GM12878 (cell line): ENCODE measurements around the gene LIN37. TPM values are rescaled to one million over a fixed set of nuclear protein-coding genes. Genes with fewer than 3 reads are reported as not detected.

Experiments used
- ASH2L ChIP-seq: fragments of 300-600, 200-600 bp; sonication (generic); IDR thresholded peaks from 2 replicates; pipeline ENCODE4 v1.6.1; 2017; ENCODE audit warnings: low read depth, mild to moderate bottlenecking, borderline replicate concordance
- BCL3 ChIP-seq: IDR thresholded peaks from 2 replicates; pipeline ENCODE4 v1.6.1; 2011; ENCODE audit warnings: borderline replicate concordance, low read depth, mild to moderate bottlenecking, moderate library complexity, low read length; ENCODE audit not compliant: insufficient read depth, poor library complexity, severe bottlenecking
- CHD1 ChIP-seq: IDR thresholded peaks from 2 replicates; pipeline ENCODE4 v1.6.1; 2012; ENCODE audit warnings: low read depth, low read length, improper control_type of control experiment
- EP300 ChIP-seq, 2 experiments: fragments of 150-350 bp in 1 of 2; IDR thresholded peaks; 2 replicates each; pipeline ENCODE4 v1.6.1; 2011 to 2012; ENCODE audit warnings: low read depth in 2 of 2, low read length in 2 of 2, borderline replicate concordance in 1 of 2, improper control_type of control experiment in 1 of 2, inconsistent platforms in 1 of 2; ENCODE audit not compliant: control insufficient read depth in 1 of 2
- ETV6 ChIP-seq, 2 experiments: fragments of 450-650 bp in 1 of 2; IDR thresholded peaks in 1 of 2; conservative IDR thresholded peaks in 1 of 2; 2 replicates each; pipeline ENCODE4 v1.6.1; 2014; ENCODE audit warnings: antibody characterized with exemption in 1 of 2, borderline replicate concordance in 1 of 2, low read depth in 1 of 2, mild to moderate bottlenecking in 1 of 2, moderate library complexity in 1 of 2
- HDAC6 ChIP-seq: fragments of 200-600 bp; sonication (generic); IDR thresholded peaks from one replicate; pipeline ENCODE4 v1.8.0; 2017; ENCODE audit warnings: antibody characterized with exemption; ENCODE audit not compliant: unreplicated experiment
- IKZF1 ChIP-seq: fragments of 450-650 bp; conservative IDR thresholded peaks from 2 replicates; pipeline ENCODE4 v1.6.1; 2017; ENCODE audit warnings: antibody characterized with exemption, mild to moderate bottlenecking
- KAT2A ChIP-seq: conservative IDR thresholded peaks from 2 replicates; pipeline ENCODE4 v1.6.1; 2011; ENCODE audit warnings: low read depth, low read length; ENCODE audit not compliant: control insufficient read depth
- KLF5 ChIP-seq: fragments of 450-650 bp; IDR thresholded peaks from 2 replicates; pipeline ENCODE4 v1.6.1; 2014; ENCODE audit warnings: mild to moderate bottlenecking; ENCODE audit not compliant: partially characterized antibody
- MXI1 ChIP-seq: fragments of 150-350 bp; IDR thresholded peaks from 2 replicates; pipeline ENCODE4 v1.6.1; 2011; ENCODE audit warnings: low read depth, mild to moderate bottlenecking, inconsistent platforms, low read length, improper control_type of control experiment
- NR2C2 ChIP-seq: IDR thresholded peaks from 2 replicates; pipeline ENCODE4 v1.6.1; 2011; ENCODE audit warnings: borderline replicate concordance, low read depth; ENCODE audit not compliant: control insufficient read depth, insufficient read length
- REST ChIP-seq: IDR thresholded peaks from 2 replicates; pipeline ENCODE4 v1.6.1; 2012; ENCODE audit warnings: mild to moderate bottlenecking, low read depth, low read length
- RFX5 ChIP-seq: IDR thresholded peaks from 2 replicates; pipeline ENCODE4 v1.6.1; 2011; ENCODE audit warnings: low read depth, low read length, improper control_type of control experiment
- SP1 ChIP-seq: IDR thresholded peaks from one replicate; pipeline ENCODE4 v1.6.1; 2011; ENCODE audit warnings: low read depth, low read length
- SREBF2 ChIP-seq: IDR thresholded peaks from 2 replicates; pipeline ENCODE4 v1.6.1; 2012; ENCODE audit warnings: mild to moderate bottlenecking, low read length
- SRF ChIP-seq, 2 experiments: IDR thresholded peaks; 2 replicates each; pipeline ENCODE4 v1.6.1; 2011; ENCODE audit warnings: low read depth in 2 of 2, low read length in 2 of 2, mild to moderate bottlenecking in 1 of 2, moderate library complexity in 1 of 2
- TCF7 ChIP-seq: IDR thresholded peaks from 2 replicates; pipeline ENCODE4 v1.6.1; 2014; ENCODE audit warnings: antibody characterized with exemption, borderline replicate concordance
- ZBED1 ChIP-seq: IDR thresholded peaks from 2 replicates; pipeline ENCODE4 v1.6.1; 2016; ENCODE audit warnings: borderline replicate concordance
- ZBTB4 ChIP-seq: fragments of 450-650 bp; formaldehyde crosslinking; IDR thresholded peaks from 2 replicates; pipeline ENCODE4 v1.4.0; 2022; ENCODE audit warnings: mild to moderate bottlenecking, moderate library complexity
- ZNF24 ChIP-seq: fragments of 450-650 bp; IDR thresholded peaks from 2 replicates; pipeline ENCODE4 v1.6.1; 2017; ENCODE audit warnings: antibody characterized with exemption, mild to moderate bottlenecking
- ZNF274 ChIP-seq: IDR thresholded peaks from one replicate; pipeline ENCODE4 v1.8.0; 2011; ENCODE audit not compliant: insufficient read length, insufficient read depth
- polyA plus RNA-seq, 11 experiments: library from polyadenylated mRNA; depleted of rRNA in 4 of 11; unstranded in 6 of 11; stranded (reverse) in 5 of 11; fragments of >200 nt; fragmentation: Nextera tagmentation in 4 of 11; fragmentation: Illumina TruSeq in 1 of 11; extraction: Ambion mirVana in 4 of 11; extraction: Trizol in 1 of 11; gene quantifications; 1 replicate in 1 of 11; 2 replicates in 10 of 11; pipeline versions ENCODE4 v1.2.1 to v1.2.3, GENCODE V29; 2011 to 2016; ENCODE audit warnings: inconsistent platforms in 2 of 11, missing spikeins in 2 of 11, low read depth in 1 of 11
- total RNA-seq, 4 experiments: library from RNA; depleted of rRNA in 3 of 4; stranded (reverse); fragments of >200 nt in 3 of 4; fragmentation: Illumina TruSeq in 1 of 4; extraction: Trizol in 1 of 4; gene quantifications; 2 replicates each; pipeline versions ENCODE4 v1.2.1 to v1.2.3, GENCODE V29; 2013 to 2021

LIN37 gene
- total and polyA plus RNA-seq, 10 of the 15 experiments (the other 5 are each of a cell fraction or from before 2014, with no cell fraction given), result 0.69 to 11.9 (median 7.6) TPM

GRCh38 chr19:35757749-35758608 is 9.6 kb downstream of the LIN37 start, which contains the start of gene PROSER3 (continued):
- TF ChIP-seq BCL3 (no peak), EP300 (IDR thresholded peaks at IDR 0.05; ENCODE audit: borderline replicate concordance in 1 of 2, control insufficient read depth in 1 of 2, low read depth in 2 of 2, low read length in 2 of 2) (peak in 1 of 2 experiments; percentile 31; a peak in 1 of 4 replicates), KAT2A (no peak), SREBF2 (peak; percentile 84), RFX5 (no peak), MXI1 (peak; percentile 45), KLF5 (peak; percentile 86), ZNF274 (no peak), SP1 (peak; percentile 100), ASH2L (no peak; the same call in 1 of the 2 replicates), NR2C2 (no peak), ZNF24 (no peak), SRF (IDR thresholded peaks at IDR 0.05; ENCODE audit: low read depth in 2 of 2, low read length in 2 of 2) (no peak), ZBED1 (no peak), CHD1 (no peak), HDAC6 (no peak), TCF7 (peak; percentile 85; the same call in 1 of the 2 replicates), IKZF1 (peak; percentile 91), REST (no peak), ZBTB4 (CRISPR knock-in tag) (no peak), ETV6 (conservative IDR thresholded peaks at IDR 0.05 in 1 of 2, IDR thresholded peaks at IDR 0.05 in 1 of 2; ENCODE audit: borderline replicate concordance in 1 of 2, low read depth in 1 of 2) (no peak)
